B cell (primary cell): Measurements from ENCODE around the gene ZFP92. TPM values are rescaled to one million over a fixed set of nuclear protein-coding genes. Genes with fewer than 3 reads are reported as not detected.

Experiments used
- ATAC-seq: fragments of 200-7000 bp; cut with Tn5 transposase; one replicate; pipeline ENCODE4 v1.10.0; 2021; ENCODE audit warnings: low read depth, mild to moderate bottlenecking, moderate number of reproducible peaks, moderate library complexity
- CTCF ChIA-PET: fragments of 350-600 bp; sonication (Branson Sonifier 250); formaldehyde crosslinking; loops from one replicate; lab custom pipeline; 2021; ENCODE audit warnings: antibody characterized with exemption, inconsistent platforms; lab: Charles Lee
- POLR2A ChIA-PET: fragments of 350-600 bp; sonication (Branson Sonifier 250); formaldehyde crosslinking; loops from one replicate; lab custom pipeline; 2021; ENCODE audit warnings: antibody characterized with exemption; lab: Charles Lee
- DNase-seq: peaks from one replicate; pipeline ENCODE4 v3.0.0; 2013
- H2AFZ ChIP-seq: 2 replicates; pipeline ENCODE4 v1.6.1; 2012; ENCODE audit warnings: mild to moderate bottlenecking, low read depth, low read length; ENCODE audit not compliant: insufficient read depth, poor library complexity, severe bottlenecking
- H3K27ac ChIP-seq, 2 donors: 1 replicate in 1 of 2; 2 replicates in 1 of 2; pipeline ENCODE4 v1.5.1; 2012 to 2013; ENCODE audit warnings: low read length in 2 of 2, mild to moderate bottlenecking in 2 of 2, moderate library complexity in 1 of 2
- H3K27me3 ChIP-seq, 4 experiments: fragments of 200-600 bp in 1 of 4; sonication (generic) in 1 of 4; replicated peaks in 1 of 4; 1 replicate in 2 of 4; 2 replicates in 2 of 4; pipeline versions ENCODE4 v1.6.1 to v1.7.0; 2013 to 2016; ENCODE audit warnings: low read length in 3 of 4, mild to moderate bottlenecking in 2 of 4, mixed read lengths in 1 of 4, moderate library complexity in 1 of 4; ENCODE audit not compliant: insufficient read depth in 4 of 4, control insufficient read depth in 3 of 4; ENCODE audit errors: control extremely low read depth in 1 of 4
- H3K36me3 ChIP-seq, 2 experiments: replicated peaks in 1 of 2; 1 replicate in 1 of 2; 2 replicates in 1 of 2; pipeline versions ENCODE4 v1.6.1 to v1.7.1; 2013; ENCODE audit warnings: low read length in 1 of 2; ENCODE audit not compliant: insufficient read depth in 2 of 2, control insufficient read depth in 1 of 2; ENCODE audit errors: control extremely low read depth in 1 of 2, extremely low read depth in 1 of 2
- H3K4me1 ChIP-seq, 2 donors: fragments of 200-600 bp in 1 of 2; sonication (generic) in 1 of 2; 1 replicate in 1 of 2; 2 replicates in 1 of 2; pipeline versions ENCODE4 v1.5.1 to v1.6.1; 2013 to 2017; ENCODE audit warnings: low read length in 2 of 2; ENCODE audit not compliant: control insufficient read depth in 2 of 2, insufficient read depth in 2 of 2
- H3K4me2 ChIP-seq: replicated peaks from 2 replicates; pipeline ENCODE3; 2012; ENCODE audit warnings: mild to moderate bottlenecking, low read depth, low read length; ENCODE audit not compliant: poor library complexity, severe bottlenecking
- H3K4me3 ChIP-seq, 5 experiments: fragments of 200-600 bp in 1 of 5; sonication (generic) in 1 of 5; 1 replicate in 3 of 5; 2 replicates in 2 of 5; pipeline versions ENCODE4 v1.5.1 to v1.7.0; 2011 to 2016; ENCODE audit warnings: low read length in 4 of 5, mild to moderate bottlenecking in 4 of 5, low read depth in 2 of 5, control low read depth in 1 of 5, moderate library complexity in 1 of 5; ENCODE audit not compliant: insufficient read depth in 1 of 5; ENCODE audit errors: control extremely low read depth in 1 of 5, extremely low read depth in 1 of 5
- H3K79me2 ChIP-seq: fragments of 200-600 bp; sonication (generic); one replicate; pipeline ENCODE4 v1.6.0; 2016; ENCODE audit warnings: low read length; ENCODE audit not compliant: control insufficient read depth, insufficient read depth
- H3K9ac ChIP-seq: fragments of 200-600 bp; sonication (generic); 2 replicates; pipeline ENCODE4 v1.6.1; 2017; ENCODE audit warnings: mild to moderate bottlenecking, low read length, moderate library complexity
- H3K9me3 ChIP-seq, 3 donors: one replicate each; pipeline versions ENCODE4 v1.6.1 to v1.7.1; 2013; ENCODE audit warnings: low read length in 2 of 3; ENCODE audit not compliant: control insufficient read depth in 2 of 3, insufficient read depth in 1 of 3; ENCODE audit errors: control extremely low read depth in 1 of 3
- H4K20me1 ChIP-seq: 2 replicates; pipeline ENCODE4 v1.6.0; 2012; ENCODE audit warnings: mild to moderate bottlenecking, low read length; ENCODE audit not compliant: insufficient read depth, control insufficient read depth, poor library complexity, severe bottlenecking
- H3K27ac Mint-ChIP-seq: one replicate; pipeline ENCODE4 v1.8.0; 2021; ENCODE audit warnings: mixed read lengths
- H3K27me3 Mint-ChIP-seq: one replicate; pipeline ENCODE4 v1.8.0; 2021; ENCODE audit warnings: mixed read lengths
- H3K4me1 Mint-ChIP-seq: one replicate; pipeline ENCODE4 v1.8.0; 2021; ENCODE audit warnings: mixed read lengths
- H3K4me3 Mint-ChIP-seq: one replicate; pipeline ENCODE4 v1.8.0; 2021; ENCODE audit warnings: mixed read lengths
- H3K9me3 Mint-ChIP-seq: one replicate; pipeline ENCODE4 v1.8.0; 2022; ENCODE audit warnings: mixed read lengths; ENCODE audit not compliant: insufficient read depth
- EZH2 ChIP-seq: IDR thresholded peaks from 2 replicates; pipeline ENCODE4 v1.6.1; 2012; ENCODE audit warnings: borderline replicate concordance, low read depth, mild to moderate bottlenecking, moderate library complexity, low read length; ENCODE audit not compliant: insufficient read depth, poor library complexity, severe bottlenecking
- WGBS: methylation state at CpG from one replicate; pipeline ENCODE4 v1.1.5; 2013; ENCODE audit warnings: missing lambda C conversion rate; ENCODE audit not compliant: insufficient coverage; 5-methylcytosine and 5-hydroxymethylcytosine counted together
- intact Hi-C: fragments of 100-400 bp; cut with micrococcal nuclease; formaldehyde crosslinking; loops from one replicate; pipeline ENCODE4 v1.10.0; 2022
- polyA plus RNA-seq: library from polyadenylated mRNA; depleted of rRNA; stranded (reverse); fragments of >200 nt; gene quantifications from 2 replicates; pipeline ENCODE4 v1.2.3, GENCODE V29; 2012
- total RNA-seq, 2 donors: library from RNA; stranded (reverse); fragments of 120-200 nt in 1 of 2; gene quantifications; 1 replicate in 1 of 2; 2 replicates in 1 of 2; pipeline versions ENCODE4 v1.2.3 to v1.2.4, GENCODE V29; 2013 to 2022
- TF ChIP-seq, protein P1 (sequence below): fragments of 200-600 bp; IDR thresholded peaks from one replicate; pipeline ENCODE4 v1.8.0; 2022; ENCODE audit warnings: antibody characterized with exemption, mild to moderate bottlenecking

Gene ZFP92
- total and polyA plus RNA-seq, 2 donors (not counting 1 experiment from before 2014, with no cell fraction given): 0.24 to 1.6 TPM

DNA sequence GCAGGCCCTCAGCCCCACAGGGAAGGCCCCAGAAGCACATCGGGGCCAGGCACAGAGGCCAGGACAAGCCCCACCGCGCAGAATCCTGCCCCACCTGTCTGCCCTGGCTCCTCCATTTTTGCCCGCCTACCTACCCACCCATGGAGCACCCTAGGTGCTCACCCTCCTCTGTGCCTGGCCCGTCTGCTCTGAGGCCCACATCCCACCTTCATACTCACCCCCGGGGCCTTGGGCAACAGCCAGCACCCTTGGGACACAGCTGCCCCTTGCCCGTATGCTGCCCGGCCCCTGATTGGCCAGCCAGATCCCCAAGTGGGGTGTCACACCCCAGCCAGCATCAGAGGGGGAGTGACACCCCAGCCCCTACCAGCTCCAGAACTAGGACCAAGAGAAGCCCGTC is 45.4 kb downstream of the ZFP92 start:
- Mint-ChIP-seq H3K4me3 (no peak overlapping the region), H3K9me3 (no peaks in the 10 kb centered on the region), H3K4me1 (no peaks in the 10 kb centered on the region), H3K27ac (no peak overlapping the region), H3K27me3 (no peaks in the 10 kb centered on the region)
- H3K79me2 ChIP-seq: no peaks in the 10 kb centered on the region
- peaks cover 0 to 6% of the 10 kb centered on the region in 2 experiments for H3K36me3 ChIP-seq
- ATAC-seq: no peak
- no peak overlapping the region for H3K9ac ChIP-seq
- no peaks in the 10 kb centered on the region for H3K27me3 ChIP-seq
- ChIA-PET CTCF (interaction anchor here (0.6 to 0.7 kb wide), 2 partner anchors 214 to 505 kb away, joined by 3 read pairs; no protein-coding TSS in a partner anchor), POLR2A (no interaction called here)
- H3K4me2 ChIP-seq: no peak overlapping the region
- no peak for DNase-seq
- TF ChIP-seq, protein P1, sequence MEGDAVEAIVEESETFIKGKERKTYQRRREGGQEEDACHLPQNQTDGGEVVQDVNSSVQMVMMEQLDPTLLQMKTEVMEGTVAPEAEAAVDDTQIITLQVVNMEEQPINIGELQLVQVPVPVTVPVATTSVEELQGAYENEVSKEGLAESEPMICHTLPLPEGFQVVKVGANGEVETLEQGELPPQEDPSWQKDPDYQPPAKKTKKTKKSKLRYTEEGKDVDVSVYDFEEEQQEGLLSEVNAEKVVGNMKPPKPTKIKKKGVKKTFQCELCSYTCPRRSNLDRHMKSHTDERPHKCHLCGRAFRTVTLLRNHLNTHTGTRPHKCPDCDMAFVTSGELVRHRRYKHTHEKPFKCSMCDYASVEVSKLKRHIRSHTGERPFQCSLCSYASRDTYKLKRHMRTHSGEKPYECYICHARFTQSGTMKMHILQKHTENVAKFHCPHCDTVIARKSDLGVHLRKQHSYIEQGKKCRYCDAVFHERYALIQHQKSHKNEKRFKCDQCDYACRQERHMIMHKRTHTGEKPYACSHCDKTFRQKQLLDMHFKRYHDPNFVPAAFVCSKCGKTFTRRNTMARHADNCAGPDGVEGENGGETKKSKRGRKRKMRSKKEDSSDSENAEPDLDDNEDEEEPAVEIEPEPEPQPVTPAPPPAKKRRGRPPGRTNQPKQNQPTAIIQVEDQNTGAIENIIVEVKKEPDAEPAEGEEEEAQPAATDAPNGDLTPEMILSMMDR: no peak
- TF ChIP-seq EZH2: no peak
- H2AFZ ChIP-seq: no peak overlapping the region
- no peak overlapping the region for H3K4me3 ChIP-seq
- no peaks in the 10 kb centered on the region for H4K20me1 ChIP-seq
- H3K9me3 ChIP-seq: no peaks in the 10 kb centered on the region
- whole genome bisulfite sequencing: 100% methylated on average over 4 of the region's 9 CpGs
- intact Hi-C loops: no loop called here
- no peaks in the 10 kb centered on the region for H3K4me1 ChIP-seq
- H3K27ac ChIP-seq: no peak overlapping the region

DNA sequence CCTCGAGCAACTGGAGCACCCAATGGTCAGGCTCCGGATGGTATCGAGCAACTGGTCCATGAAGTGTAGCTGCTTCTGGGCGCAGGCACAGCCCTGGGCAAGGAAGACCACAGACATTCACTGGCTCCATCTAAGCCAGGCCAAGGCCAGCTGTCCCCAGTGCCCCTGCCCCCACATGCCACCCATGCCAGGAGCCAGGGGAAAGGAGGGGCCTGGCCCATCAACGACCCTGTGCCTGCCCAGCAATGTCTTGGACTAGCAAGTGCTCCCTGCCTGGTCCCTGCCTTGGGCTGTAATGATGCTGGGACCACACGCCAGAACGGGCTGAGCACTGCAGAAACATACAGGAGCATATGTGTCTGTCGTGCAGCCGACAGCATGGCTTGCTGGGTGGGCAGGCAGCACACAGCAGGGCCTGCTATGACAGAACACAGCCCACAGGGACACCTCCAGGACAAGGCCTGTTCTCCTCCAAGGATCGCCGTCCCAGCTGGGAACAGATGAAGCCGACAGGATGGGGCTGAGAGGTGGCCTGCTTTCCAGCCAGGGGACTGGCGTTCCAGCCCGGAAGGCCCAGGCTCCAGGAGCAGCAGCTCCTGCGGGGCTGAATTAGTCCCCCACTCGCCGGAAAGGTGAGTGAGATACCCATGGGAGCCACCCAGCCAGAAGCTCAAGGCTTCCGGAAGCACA is 46.0 kb downstream of the ZFP92 start:
- POLR2A ChIA-PET: no interaction called here
- TF ChIP-seq EZH2: no peak
- TF ChIP-seq, protein P1: no peak
- intact Hi-C loops: no loop called here
- Histone ChIP-seq H4K20me1 (no peaks in the 10 kb centered on the region), H3K4me3 (no peak overlapping the region), H3K27ac (no peak overlapping the region), H3K79me2 (no peaks in the 10 kb centered on the region), H3K9ac (no peak overlapping the region), H3K9me3 (no peaks in the 10 kb centered on the region), H3K4me2 (no peak overlapping the region), H3K36me3 (peaks cover 0 to 4% of the 10 kb centered on the region in 2 experiments), H2AFZ (no peak overlapping the region), H3K27me3 (no peaks in the 10 kb centered on the region), H3K4me1 (no peaks in the 10 kb centered on the region)
- DNase-seq: no peak
- Mint-ChIP-seq H3K9me3 (no peaks in the 10 kb centered on the region), H3K4me1 (no peaks in the 10 kb centered on the region), H3K4me3 (no peak overlapping the region), H3K27me3 (no peaks in the 10 kb centered on the region), H3K27ac (no peak overlapping the region)
- 100% methylated on average over 10 of the region's 18 CpGs for WGBS
- ATAC-seq: no peak
- CTCF ChIA-PET: interaction anchor here (0.8 kb wide), 1 partner anchor 13 kb away, joined by 4 read pairs; the partner anchor contains the start of gene HAUS7
